CD4-positive, alpha-beta T cell treated with Interleukin-10 for 1 hour (primary cell): ENCODE results near the gene CTPS2.
"Not testable (repeated sequence)": the region's sequence is repeated elsewhere in the genome, so short reads cannot be mapped to it uniquely, and the experiment has no call there.

Source experiments
- DNase-seq: peaks from one replicate; pipeline ENCODE4 v3.0.0-alpha.2; 2020

CTPS2 gene

GRCh38 chrX:16601885-16602284, 110.6 kb downstream of the CTPS2 start:
- DNase-seq: no peak

GRCh38 chrX:16594490-16594889, 118.0 kb downstream of the CTPS2 start:
- no peak for DNase-seq

- DNase-seq: no peak
These were observed 118.7 kb downstream of the CTPS2 start for GRCh38 chrX:16593801-16594200.

- no peak for DNase-seq
These were observed 120.2 kb downstream of the CTPS2 start for GRCh38 chrX:16592194-16592770.

GRCh38 chrX:16589826-16590225, 122.6 kb downstream of the CTPS2 start:
- DNase-seq: no peak

GRCh38 chrX:16589211-16589610, 123.3 kb downstream of the CTPS2 start:
- no peak for DNase-seq

GRCh38 chrX:16588266-16588665, 124.2 kb downstream of the CTPS2 start:
- DNase-seq: no peak

- no peak for DNase-seq
These were observed 124.6 kb downstream of the CTPS2 start for GRCh38 chrX:16587836-16588235.

- DNase-seq: no peak
These were observed 125.9 kb downstream of the CTPS2 start for GRCh38 chrX:16586377-16587112.

- no peak for DNase-seq
These were observed 126.7 kb downstream of the CTPS2 start for GRCh38 chrX:16585486-16586376.

- DNase-seq: not testable (repeated sequence)
These were observed 132.3 kb downstream of the CTPS2 start for GRCh38 chrX:16580004-16580797.

GRCh38 chrX:16579517-16579916, 133.0 kb downstream of the CTPS2 start:
- no peak for DNase-seq

GRCh38 chrX:16578218-16578617, 134.3 kb downstream of the CTPS2 start:
- DNase-seq: no peak

GRCh38 chrX:16577483-16578029, 134.9 kb downstream of the CTPS2 start:
- no peak for DNase-seq

- DNase-seq: not testable (repeated sequence)
These were observed 137.1 kb downstream of the CTPS2 start for GRCh38 chrX:16575388-16575787.

GRCh38 chrX:16573781-16574180, 138.7 kb downstream of the CTPS2 start:
- DNase-seq: no peak

GRCh38 chrX:16567681-16568080, 144.8 kb downstream of the CTPS2 start:
- DNase-seq: no peak

GRCh38 chrX:16566571-16566970, 145.9 kb downstream of the CTPS2 start:
- DNase-seq: no peak

- DNase-seq: no peak
These were observed 152.3 kb downstream of the CTPS2 start for GRCh38 chrX:16560173-16560572.

GRCh38 chrX:16559206-16559619, 153.3 kb downstream of the CTPS2 start:
- no peak for DNase-seq

GRCh38 chrX:16558489-16558888, 154.0 kb downstream of the CTPS2 start:
- DNase-seq: no peak

- DNase-seq: no peak
These were observed 159.9 kb downstream of the CTPS2 start for GRCh38 chrX:16552546-16552945.

- no peak for DNase-seq
These were observed 164.8 kb downstream of the CTPS2 start for GRCh38 chrX:16547644-16548043.
